Erythroblast (primary cell): ENCODE results near the gene IRX6.

Source experiments
- DNase-seq, 2 experiments: peaks; one replicate each; lab custom pipeline; 2025; lab: John Stamatoyannopoulos, UW
- GATA1 ChIP-seq: IDR thresholded peaks from 2 replicates; pipeline ENCODE4 v1.6.1; 2011; ENCODE audit warnings: low read depth, mild to moderate bottlenecking, control low read depth, low read length, moderate library complexity
- POLR2A ChIP-seq: IDR thresholded peaks from 2 replicates; pipeline ENCODE4 v1.6.1; 2011; ENCODE audit warnings: mild to moderate bottlenecking, low read length

The IRX6 gene

GRCh38 chr16:55328611-55329569 lies 4.9 kb downstream of the IRX6 start:
- TF ChIP-seq POLR2A (no peak), GATA1 (no peak)

GRCh38 chr16:55329791-55330428 lies 5.9 kb downstream of the IRX6 start:
- no peak for TF ChIP-seq POLR2A
- TF ChIP-seq GATA1: no peak
- no peak for DNase-seq

More at GRCh38 chr16:55328611-55329569, 4.9 kb downstream of the IRX6 start:
- no peak for DNase-seq

GRCh38 chr16:55330781-55331647 lies 7.0 kb downstream of the IRX6 start:
- TF ChIP-seq GATA1: no peak
- no peak for TF ChIP-seq POLR2A
- DNase-seq: no peak

GRCh38 chr16:55331648-55332185 lies 7.7 kb downstream of the IRX6 start:
- DNase-seq: no peak
- TF ChIP-seq GATA1 (no peak), POLR2A (no peak)

- no peak for DNase-seq
- TF ChIP-seq GATA1 (no peak), POLR2A (no peak)
Observed at GRCh38 chr16:55333684-55334083, 9.7 kb downstream of the IRX6 start.

GRCh38 chr16:55338646-55339045 lies 14.6 kb downstream of the IRX6 start:
- TF ChIP-seq POLR2A: no peak
- TF ChIP-seq GATA1: no peak
- no peak for DNase-seq

- TF ChIP-seq POLR2A: no peak
- no peak for DNase-seq
Observed at GRCh38 chr16:55340445-55340844, 16.4 kb downstream of the IRX6 start.

GRCh38 chr16:55341681-55342080 lies 17.7 kb downstream of the IRX6 start:
- DNase-seq: no peak
- no peak for TF ChIP-seq GATA1
- no peak for TF ChIP-seq POLR2A

- TF ChIP-seq POLR2A (no peak), GATA1 (no peak)
- DNase-seq: no peak
Observed at GRCh38 chr16:55346475-55346874, 22.5 kb downstream of the IRX6 start.

- TF ChIP-seq POLR2A (no peak), GATA1 (no peak)
- no peak for DNase-seq
Observed at GRCh38 chr16:55349867-55350266, 25.9 kb downstream of the IRX6 start.

- DNase-seq: no peak
- no peak for TF ChIP-seq GATA1
- TF ChIP-seq POLR2A: no peak
Observed at GRCh38 chr16:55350984-55351383, 27.0 kb downstream of the IRX6 start.

GRCh38 chr16:55351936-55352335 lies 27.9 kb downstream of the IRX6 start:
- TF ChIP-seq GATA1 (no peak), POLR2A (no peak)
- DNase-seq: no peak

GRCh38 chr16:55357241-55357640 lies 33.2 kb downstream of the IRX6 start:
- no peak for TF ChIP-seq GATA1
- no peak for TF ChIP-seq POLR2A
- no peak for DNase-seq

GRCh38 chr16:55359946-55360345 lies 35.9 kb downstream of the IRX6 start:
- DNase-seq: no peak
- TF ChIP-seq GATA1 (no peak), POLR2A (no peak)
